Measurements from ENCODE around the gene FAH. TPM values are rescaled to one million over a fixed set of nuclear protein-coding genes. Genes with fewer than 3 reads are reported as not detected.
"Not testable (repeated sequence)": the region's sequence is repeated elsewhere in the genome, so short reads cannot be mapped to it uniquely, and the experiment has no call there.

FAH gene
- total RNA-seq = 21.0 TPM

- intact Hi-C loops (cut with DNase I) = loop anchor here (10.0 kb wide), 1 partner anchor 88 kb away; no protein-coding TSS in a partner anchor
- DNase-seq (ENCODE audit: low spot score) (no peak), ATAC-seq (peak; percentile 85)
Measured at GRCh38 chr15:80152896-80153876, at the start of gene FAH. Gene FAH (plus strand): TSS chr15:80152999. CDS start chr15:80153055, 56 bp downstream.

- no peak for DNase-seq (ENCODE audit: low spot score)
- ATAC-seq = no peak
- intact Hi-C loops (cut with DNase I) = no loop called here
Measured at GRCh38 chr15:80105193-80105592, 47.6 kb upstream of the FAH start.

- intact Hi-C loops (cut with DNase I) = no loop called here
- DNase-seq (ENCODE audit: low spot score) = no peak
- no peak for ATAC-seq
Measured at GRCh38 chr15:80105595-80105994, 47.2 kb upstream of the FAH start.

GRCh38 chr15:80106051-80106450 lies 46.7 kb upstream of the FAH start:
- intact Hi-C loops (cut with DNase I) = no loop called here
- no peak for ATAC-seq
- no peak for DNase-seq (ENCODE audit: low spot score)

GRCh38 chr15:80107204-80107603 lies 45.6 kb upstream of the FAH start:
- DNase-seq (ENCODE audit: low spot score) (no peak), ATAC-seq (no peak)
- intact Hi-C loops (cut with DNase I) = no loop called here

GRCh38 chr15:80107774-80108173 lies 45.0 kb upstream of the FAH start:
- intact Hi-C loops (cut with DNase I) = no loop called here
- DNase-seq (ENCODE audit: low spot score) = no peak
- no peak for ATAC-seq

- intact Hi-C loops (cut with DNase I) = no loop called here
- DNase-seq (ENCODE audit: low spot score) (no peak), ATAC-seq (no peak)
Measured at GRCh38 chr15:80109388-80109787, 43.4 kb upstream of the FAH start.

GRCh38 chr15:80110920-80111319 lies 41.9 kb upstream of the FAH start:
- DNase-seq (ENCODE audit: low spot score) = no peak
- ATAC-seq = no peak
- intact Hi-C loops (cut with DNase I) = no loop called here

- ATAC-seq (no peak), DNase-seq (ENCODE audit: low spot score) (no peak)
- intact Hi-C loops (cut with DNase I) = no loop called here
Measured at GRCh38 chr15:80114114-80114513, 38.7 kb upstream of the FAH start.

GRCh38 chr15:80115021-80115420 lies 37.8 kb upstream of the FAH start:
- ATAC-seq (no peak), DNase-seq (ENCODE audit: low spot score) (no peak)
- intact Hi-C loops (cut with DNase I) = no loop called here

GRCh38 chr15:80118956-80119355 lies 33.8 kb upstream of the FAH start:
- no peak for DNase-seq (ENCODE audit: low spot score)
- ATAC-seq = no peak
- intact Hi-C loops (cut with DNase I) = no loop called here

- no peak for ATAC-seq
- intact Hi-C loops (cut with DNase I) = no loop called here
- no peak for DNase-seq (ENCODE audit: low spot score)
Measured at GRCh38 chr15:80120636-80121035, 32.2 kb upstream of the FAH start.

GRCh38 chr15:80121546-80121945 lies 31.3 kb upstream of the FAH start:
- no peak for ATAC-seq
- DNase-seq (ENCODE audit: low spot score) = no peak
- intact Hi-C loops (cut with DNase I) = no loop called here

GRCh38 chr15:80123034-80123433 lies 29.8 kb upstream of the FAH start:
- ATAC-seq = no peak
- DNase-seq (ENCODE audit: low spot score) = no peak
- intact Hi-C loops (cut with DNase I) = no loop called here

GRCh38 chr15:80127253-80127652 lies 25.5 kb upstream of the FAH start:
- intact Hi-C loops (cut with DNase I); DNase-seq (ENCODE audit: low spot score); ATAC-seq: not testable (repeated sequence)

GRCh38 chr15:80127911-80128310 lies 24.9 kb upstream of the FAH start:
- intact Hi-C loops (cut with DNase I) = no loop called here
- no peak for ATAC-seq

GRCh38 chr15:80132382-80132781 lies 20.4 kb upstream of the FAH start:
- intact Hi-C loops (cut with DNase I) = no loop called here
- DNase-seq (ENCODE audit: low spot score) = no peak
- ATAC-seq = no peak

More at GRCh38 chr15:80127911-80128310, 24.9 kb upstream of the FAH start:
- no peak for DNase-seq (ENCODE audit: low spot score)

- no peak for DNase-seq (ENCODE audit: low spot score)
- ATAC-seq = no peak
Measured at GRCh38 chr15:80136854-80137253, 15.9 kb upstream of the FAH start.

GRCh38 chr15:80138961-80139360 lies 13.8 kb upstream of the FAH start:
- ATAC-seq (no peak), DNase-seq (ENCODE audit: low spot score) (no peak)
- intact Hi-C loops (cut with DNase I) = no loop called here

More at GRCh38 chr15:80136854-80137253, 15.9 kb upstream of the FAH start:
- intact Hi-C loops (cut with DNase I) = no loop called here

- intact Hi-C loops (cut with DNase I) = no loop called here
- DNase-seq (ENCODE audit: low spot score) = no peak
Measured at GRCh38 chr15:80140909-80141308, 11.9 kb upstream of the FAH start.

More at GRCh38 chr15:80140909-80141308, 11.9 kb upstream of the FAH start:
- ATAC-seq = no peak
